MM.1S (cell line): ENCODE measurements around the gene MAGOHB.
"Not testable (repeated sequence)": the region's sequence is repeated elsewhere in the genome, so short reads cannot be mapped to it uniquely, and the experiment has no call there.

ENCODE experiments used
- DNase-seq: peaks from one replicate; pipeline ENCODE4 v3.0.0-alpha.2; 2015
- H2AFZ ChIP-seq: fragments of 300-600 bp; sonication (generic); 2 replicates; pipeline ENCODE4 v1.6.0; 2016; ENCODE audit warnings: antibody characterized with exemption, low read length
- H3F3A ChIP-seq: fragments of 300-600 bp; sonication (generic); 2 replicates; pipeline ENCODE4 v1.6.1; 2016; ENCODE audit warnings: mild to moderate bottlenecking, antibody characterized with exemption, low read length, moderate library complexity, mixed read lengths; ENCODE audit not compliant: insufficient read depth
- H3K27ac ChIP-seq: fragments of 300-600 bp; sonication (generic); 2 replicates; pipeline ENCODE4 v1.5.1; 2016; ENCODE audit warnings: mild to moderate bottlenecking, low read length
- H3K27me3 ChIP-seq: fragments of 300-600 bp; sonication (generic); replicated peaks from 2 replicates; pipeline ENCODE4 v1.6.0; 2016; ENCODE audit warnings: low read length; ENCODE audit not compliant: insufficient read depth
- H3K36me3 ChIP-seq: fragments of 300-600 bp; sonication (generic); replicated peaks from 2 replicates; pipeline ENCODE4 v1.6.1; 2016; ENCODE audit warnings: mild to moderate bottlenecking, low read length, mixed read lengths; ENCODE audit not compliant: insufficient read depth
- H3K4me1 ChIP-seq: fragments of 300-600 bp; sonication (generic); 2 replicates; pipeline ENCODE4 v1.6.1; 2016; ENCODE audit warnings: low read length, mixed read lengths
- H3K4me2 ChIP-seq: fragments of 300-600 bp; sonication (generic); 2 replicates; pipeline ENCODE4 v1.6.0; 2016; ENCODE audit warnings: low read depth, low read length
- H3K4me3 ChIP-seq: fragments of 300-600 bp; sonication (generic); 2 replicates; pipeline ENCODE4 v1.5.1; 2016; ENCODE audit warnings: low read length, mixed read lengths
- H3K79me2 ChIP-seq: fragments of 300-600 bp; sonication (generic); 2 replicates; pipeline ENCODE4 v1.6.1; 2016; ENCODE audit warnings: mixed run types, low read length, mixed read lengths
- H3K9ac ChIP-seq: fragments of 300-600 bp; sonication (generic); 2 replicates; pipeline ENCODE4 v1.6.1; 2016; ENCODE audit warnings: low read length, mixed read lengths
- H3K9me2 ChIP-seq: fragments of 300-600 bp; sonication (generic); replicated peaks from 2 replicates; pipeline ENCODE4 v1.6.1; 2016; ENCODE audit warnings: mild to moderate bottlenecking, low read length, mixed read lengths; ENCODE audit not compliant: insufficient read depth
- H3K9me3 ChIP-seq: fragments of 300-600 bp; sonication (generic); replicated peaks from 2 replicates; pipeline ENCODE4 v1.6.1; 2016; ENCODE audit warnings: mild to moderate bottlenecking, low read length, mixed read lengths; ENCODE audit not compliant: insufficient read depth
- H4K20me1 ChIP-seq: fragments of 300-600 bp; sonication (generic); 2 replicates; pipeline ENCODE4 v1.6.1; 2016; ENCODE audit warnings: mild to moderate bottlenecking, low read length, moderate library complexity, mixed read lengths; ENCODE audit not compliant: insufficient read depth
- EZH2 ChIP-seq: fragments of 300-600 bp; sonication (generic); optimal IDR thresholded peaks from 2 replicates; pipeline ENCODE3; 2017; ENCODE audit warnings: low read depth, mild to moderate bottlenecking, antibody characterized with exemption, low read length, mixed read lengths
- EZH2phosphoT487 ChIP-seq: fragments of 300-600 bp; sonication (generic); IDR thresholded peaks from 2 replicates; pipeline ENCODE4 v1.6.1; 2018; ENCODE audit warnings: antibody characterized with exemption, low read length
- TF ChIP-seq, protein P1 (sequence below): fragments of 300-600 bp; sonication (generic); IDR thresholded peaks from 2 replicates; pipeline ENCODE4 v1.5.1; 2016; ENCODE audit warnings: antibody characterized with exemption, low read length, mixed read lengths

The MAGOHB gene

GRCh38 chr12:10574307-10574706 lies 39.1 kb downstream of the MAGOHB start:
- no peak overlapping the region for H3K27ac ChIP-seq
- TF ChIP-seq, protein P1, sequence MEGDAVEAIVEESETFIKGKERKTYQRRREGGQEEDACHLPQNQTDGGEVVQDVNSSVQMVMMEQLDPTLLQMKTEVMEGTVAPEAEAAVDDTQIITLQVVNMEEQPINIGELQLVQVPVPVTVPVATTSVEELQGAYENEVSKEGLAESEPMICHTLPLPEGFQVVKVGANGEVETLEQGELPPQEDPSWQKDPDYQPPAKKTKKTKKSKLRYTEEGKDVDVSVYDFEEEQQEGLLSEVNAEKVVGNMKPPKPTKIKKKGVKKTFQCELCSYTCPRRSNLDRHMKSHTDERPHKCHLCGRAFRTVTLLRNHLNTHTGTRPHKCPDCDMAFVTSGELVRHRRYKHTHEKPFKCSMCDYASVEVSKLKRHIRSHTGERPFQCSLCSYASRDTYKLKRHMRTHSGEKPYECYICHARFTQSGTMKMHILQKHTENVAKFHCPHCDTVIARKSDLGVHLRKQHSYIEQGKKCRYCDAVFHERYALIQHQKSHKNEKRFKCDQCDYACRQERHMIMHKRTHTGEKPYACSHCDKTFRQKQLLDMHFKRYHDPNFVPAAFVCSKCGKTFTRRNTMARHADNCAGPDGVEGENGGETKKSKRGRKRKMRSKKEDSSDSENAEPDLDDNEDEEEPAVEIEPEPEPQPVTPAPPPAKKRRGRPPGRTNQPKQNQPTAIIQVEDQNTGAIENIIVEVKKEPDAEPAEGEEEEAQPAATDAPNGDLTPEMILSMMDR = no peak
- TF ChIP-seq EZH2 = no peak
- no peak for TF ChIP-seq EZH2phosphoT487
- no peak overlapping the region for H2AFZ ChIP-seq
- no peak overlapping the region for H3K9ac ChIP-seq
- H3K36me3 ChIP-seq = no peaks in the 10 kb centered on the region
- no peaks in the 10 kb centered on the region; the same call in 1 of the 2 replicates for H3K27me3 ChIP-seq
- H3F3A ChIP-seq = no peaks in the 10 kb centered on the region
- no peaks in the 10 kb centered on the region for H4K20me1 ChIP-seq
- no peak overlapping the region for H3K4me2 ChIP-seq
- no peaks in the 10 kb centered on the region for H3K9me3 ChIP-seq
- no peaks in the 10 kb centered on the region for H3K4me1 ChIP-seq
- H3K4me3 ChIP-seq = no peak overlapping the region
- no peak for DNase-seq
- no peaks in the 10 kb centered on the region for H3K9me2 ChIP-seq
- H3K79me2 ChIP-seq = no peaks in the 10 kb centered on the region

- not testable (repeated sequence) for H3K79me2 ChIP-seq, DNase-seq, H3F3A ChIP-seq, H3K36me3 ChIP-seq, H4K20me1 ChIP-seq, H3K9me3 ChIP-seq, H3K4me1 ChIP-seq, H3K4me2 ChIP-seq, H3K27me3 ChIP-seq, H2AFZ ChIP-seq, H3K9ac ChIP-seq, H3K27ac ChIP-seq, H3K4me3 ChIP-seq, H3K9me2 ChIP-seq
Observed at GRCh38 chr12:10572021-10572490, 41.4 kb downstream of the MAGOHB start.

DNA sequence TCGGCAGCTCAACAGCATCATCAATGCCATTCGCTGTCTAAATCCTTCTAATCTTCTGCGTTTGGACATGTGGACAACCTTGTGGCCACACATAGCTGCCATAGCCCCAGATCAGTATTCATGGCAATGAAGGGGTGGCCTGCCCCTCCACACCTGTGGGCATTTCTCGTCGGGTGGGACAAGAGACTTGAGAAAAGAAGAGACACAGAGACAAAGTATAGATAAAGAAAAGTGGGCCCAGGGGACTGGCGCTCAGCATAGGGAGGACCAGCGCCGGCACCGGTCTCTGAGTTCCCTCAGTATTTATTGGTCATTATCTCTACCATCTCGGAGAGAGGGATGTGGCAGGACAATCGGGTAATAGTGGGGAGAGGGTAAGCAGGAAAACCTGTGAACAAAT lies 42.3 kb downstream of the MAGOHB start:
- no peak for TF ChIP-seq EZH2phosphoT487
- TF ChIP-seq, protein P1 = no peak
- TF ChIP-seq EZH2 = no peak
- Histone ChIP-seq H3K9me3 (no peaks in the 10 kb centered on the region), H3K27me3 (no peaks in the 10 kb centered on the region; the same call in 1 of the 2 replicates), H3K4me2 (no peak overlapping the region), H2AFZ (no peak overlapping the region), H3K36me3 (no peaks in the 10 kb centered on the region), H3K4me1 (no peaks in the 10 kb centered on the region), H3K27ac (no peak overlapping the region), H3K9me2 (no peaks in the 10 kb centered on the region), H3K4me3 (no peak overlapping the region), H3F3A (no peaks in the 10 kb centered on the region), H3K9ac (no peak overlapping the region), H4K20me1 (no peaks in the 10 kb centered on the region), H3K79me2 (no peaks in the 10 kb centered on the region)
- DNase-seq = no peak

DNA sequence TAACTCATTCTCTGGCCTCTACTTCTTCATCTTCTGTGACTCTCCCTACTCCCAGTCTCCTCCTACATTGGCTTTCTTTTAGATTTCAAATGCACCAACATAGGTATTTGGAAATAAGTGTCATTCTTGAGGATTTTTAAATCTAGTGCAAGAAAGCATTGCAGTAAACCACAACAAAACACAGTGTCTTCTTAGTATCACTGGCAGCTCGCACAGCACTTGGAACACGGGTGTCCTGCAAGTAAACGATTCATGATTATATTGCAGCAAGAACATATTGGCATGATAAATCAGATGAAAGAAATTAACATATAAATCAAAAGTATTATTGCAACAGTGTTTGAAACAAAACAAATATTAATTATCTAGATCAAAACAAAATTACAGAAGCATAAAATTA lies 45.6 kb downstream of the MAGOHB start:
- no peak overlapping the region for H3K4me3 ChIP-seq
- H4K20me1 ChIP-seq = no peaks in the 10 kb centered on the region
- H2AFZ ChIP-seq = no peak overlapping the region
- no peaks in the 10 kb centered on the region for H3F3A ChIP-seq
- no peaks in the 10 kb centered on the region for H3K27me3 ChIP-seq
- H3K4me1 ChIP-seq = no peaks in the 10 kb centered on the region
- H3K79me2 ChIP-seq = no peaks in the 10 kb centered on the region
- no peak overlapping the region for H3K27ac ChIP-seq
- no peaks in the 10 kb centered on the region for H3K9me2 ChIP-seq
- H3K4me2 ChIP-seq = no peak overlapping the region
- no peaks in the 10 kb centered on the region for H3K9me3 ChIP-seq
- DNase-seq = no peak
- no peak overlapping the region for H3K9ac ChIP-seq
- no peaks in the 10 kb centered on the region for H3K36me3 ChIP-seq
- no peak for TF ChIP-seq EZH2phosphoT487
- no peak for TF ChIP-seq EZH2
- TF ChIP-seq, protein P1 = no peak
